OCI-LY1 (cell line): ENCODE measurements around the gene SERPINB5.

Source experiments
- EZH2 ChIP-seq: fragments of 200-600 bp; sonication (generic), shearing (Covaris generic); IDR thresholded peaks from 2 replicates; pipeline ENCODE4 v1.8.0; 2017; ENCODE audit warnings: borderline replicate concordance, mixed run types, mild to moderate bottlenecking, antibody characterized with exemption, low read length, moderate library complexity, mixed read lengths
- TF ChIP-seq, protein P1 (sequence below): fragments of 200-600 bp; sonication (generic), shearing (Covaris generic); IDR thresholded peaks from 2 replicates; pipeline ENCODE4 v1.5.1; 2017; ENCODE audit warnings: mild to moderate bottlenecking, antibody characterized with exemption, low read length, moderate library complexity, mixed read lengths

DNA sequence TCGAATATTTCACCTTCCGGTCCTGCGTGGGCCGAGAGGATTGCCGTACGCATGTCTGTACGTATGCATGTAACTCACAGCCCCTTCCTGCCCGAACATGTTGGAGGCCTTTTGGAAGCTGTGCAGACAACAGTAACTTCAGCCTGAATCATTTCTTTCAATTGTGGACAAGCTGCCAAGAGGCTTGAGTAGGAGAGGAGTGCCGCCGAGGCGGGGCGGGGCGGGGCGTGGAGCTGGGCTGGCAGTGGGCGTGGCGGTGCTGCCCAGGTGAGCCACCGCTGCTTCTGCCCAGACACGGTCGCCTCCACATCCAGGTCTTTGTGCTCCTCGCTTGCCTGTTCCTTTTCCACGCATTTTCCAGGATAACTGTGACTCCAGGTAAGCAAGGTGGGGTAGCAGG is at the start of gene SERPINB5:
- TF ChIP-seq EZH2, result no peak
- TF ChIP-seq, protein P1, sequence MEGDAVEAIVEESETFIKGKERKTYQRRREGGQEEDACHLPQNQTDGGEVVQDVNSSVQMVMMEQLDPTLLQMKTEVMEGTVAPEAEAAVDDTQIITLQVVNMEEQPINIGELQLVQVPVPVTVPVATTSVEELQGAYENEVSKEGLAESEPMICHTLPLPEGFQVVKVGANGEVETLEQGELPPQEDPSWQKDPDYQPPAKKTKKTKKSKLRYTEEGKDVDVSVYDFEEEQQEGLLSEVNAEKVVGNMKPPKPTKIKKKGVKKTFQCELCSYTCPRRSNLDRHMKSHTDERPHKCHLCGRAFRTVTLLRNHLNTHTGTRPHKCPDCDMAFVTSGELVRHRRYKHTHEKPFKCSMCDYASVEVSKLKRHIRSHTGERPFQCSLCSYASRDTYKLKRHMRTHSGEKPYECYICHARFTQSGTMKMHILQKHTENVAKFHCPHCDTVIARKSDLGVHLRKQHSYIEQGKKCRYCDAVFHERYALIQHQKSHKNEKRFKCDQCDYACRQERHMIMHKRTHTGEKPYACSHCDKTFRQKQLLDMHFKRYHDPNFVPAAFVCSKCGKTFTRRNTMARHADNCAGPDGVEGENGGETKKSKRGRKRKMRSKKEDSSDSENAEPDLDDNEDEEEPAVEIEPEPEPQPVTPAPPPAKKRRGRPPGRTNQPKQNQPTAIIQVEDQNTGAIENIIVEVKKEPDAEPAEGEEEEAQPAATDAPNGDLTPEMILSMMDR, result no peak
